AG09319 (cell line): Measurements from ENCODE around the gene RIOK3.
"Not testable (repeated sequence)": the region's sequence is repeated elsewhere in the genome, so short reads cannot be mapped to it uniquely, and the experiment has no call there.

ENCODE experiments used
- DNase-seq: peaks from one replicate; pipeline ENCODE4 v3.0.0-alpha.2; 2010; ENCODE audit warnings: low read depth; ENCODE audit errors: extremely low read depth
- TF ChIP-seq, protein P1 (sequence below): IDR thresholded peaks from 2 replicates; pipeline ENCODE4 v1.5.1; 2011; ENCODE audit warnings: low read depth, mild to moderate bottlenecking, inconsistent platforms, low read length, moderate library complexity

Gene RIOK3

DNA sequence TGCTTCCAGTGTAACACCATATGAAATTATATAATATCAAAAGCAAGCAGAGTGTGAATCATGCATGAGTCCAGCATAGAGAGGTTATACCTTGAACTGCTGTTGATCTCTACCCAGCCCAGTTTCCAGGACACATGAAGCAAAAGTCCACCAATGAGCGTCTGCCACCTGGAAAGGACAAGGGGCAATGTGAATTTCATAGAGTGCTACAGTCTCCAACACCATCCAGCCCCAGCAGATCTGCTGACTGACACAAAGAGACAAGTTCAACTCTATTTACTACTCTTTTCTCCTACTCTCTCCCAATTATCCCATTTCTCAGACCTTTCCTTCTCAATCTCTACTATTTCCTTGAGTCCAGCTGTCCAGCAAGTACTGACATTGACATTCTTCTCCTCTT lies 31.8 kb upstream of the RIOK3 start:
- no peak for DNase-seq
- TF ChIP-seq, protein P1, sequence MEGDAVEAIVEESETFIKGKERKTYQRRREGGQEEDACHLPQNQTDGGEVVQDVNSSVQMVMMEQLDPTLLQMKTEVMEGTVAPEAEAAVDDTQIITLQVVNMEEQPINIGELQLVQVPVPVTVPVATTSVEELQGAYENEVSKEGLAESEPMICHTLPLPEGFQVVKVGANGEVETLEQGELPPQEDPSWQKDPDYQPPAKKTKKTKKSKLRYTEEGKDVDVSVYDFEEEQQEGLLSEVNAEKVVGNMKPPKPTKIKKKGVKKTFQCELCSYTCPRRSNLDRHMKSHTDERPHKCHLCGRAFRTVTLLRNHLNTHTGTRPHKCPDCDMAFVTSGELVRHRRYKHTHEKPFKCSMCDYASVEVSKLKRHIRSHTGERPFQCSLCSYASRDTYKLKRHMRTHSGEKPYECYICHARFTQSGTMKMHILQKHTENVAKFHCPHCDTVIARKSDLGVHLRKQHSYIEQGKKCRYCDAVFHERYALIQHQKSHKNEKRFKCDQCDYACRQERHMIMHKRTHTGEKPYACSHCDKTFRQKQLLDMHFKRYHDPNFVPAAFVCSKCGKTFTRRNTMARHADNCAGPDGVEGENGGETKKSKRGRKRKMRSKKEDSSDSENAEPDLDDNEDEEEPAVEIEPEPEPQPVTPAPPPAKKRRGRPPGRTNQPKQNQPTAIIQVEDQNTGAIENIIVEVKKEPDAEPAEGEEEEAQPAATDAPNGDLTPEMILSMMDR: no peak

DNA sequence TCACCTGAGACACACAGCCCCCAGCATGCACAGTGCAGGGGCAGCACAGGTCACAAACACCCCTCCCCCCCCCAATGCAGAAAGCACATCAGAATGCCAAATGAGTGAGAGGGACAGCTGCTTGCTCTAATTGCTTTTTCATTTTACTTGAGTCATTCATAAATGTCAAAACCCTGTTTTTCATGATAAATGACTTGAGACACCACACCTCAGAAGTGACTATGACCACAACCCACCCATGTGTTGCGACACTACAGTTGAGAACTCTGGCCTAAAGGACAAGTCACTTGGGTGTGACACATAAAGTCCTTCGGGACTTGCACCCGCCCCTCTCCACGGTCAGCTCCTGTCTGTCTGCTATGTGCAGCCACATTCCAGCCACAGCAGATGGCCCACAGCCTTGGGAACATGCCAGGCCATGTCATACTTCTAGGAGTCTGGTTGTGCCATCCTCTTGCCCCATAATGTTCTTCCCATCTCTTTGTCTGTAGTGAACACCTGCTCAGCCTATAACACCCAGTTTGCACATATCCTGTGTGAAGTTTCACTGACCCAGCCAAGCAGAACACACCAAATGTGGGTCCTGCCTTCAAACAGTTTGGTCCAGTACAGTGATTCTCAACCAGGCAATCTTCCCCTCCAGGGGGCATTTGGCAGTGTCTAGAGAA lies 30.2 kb upstream of the RIOK3 start:
- DNase-seq: no peak
- TF ChIP-seq, protein P1: no peak

DNA sequence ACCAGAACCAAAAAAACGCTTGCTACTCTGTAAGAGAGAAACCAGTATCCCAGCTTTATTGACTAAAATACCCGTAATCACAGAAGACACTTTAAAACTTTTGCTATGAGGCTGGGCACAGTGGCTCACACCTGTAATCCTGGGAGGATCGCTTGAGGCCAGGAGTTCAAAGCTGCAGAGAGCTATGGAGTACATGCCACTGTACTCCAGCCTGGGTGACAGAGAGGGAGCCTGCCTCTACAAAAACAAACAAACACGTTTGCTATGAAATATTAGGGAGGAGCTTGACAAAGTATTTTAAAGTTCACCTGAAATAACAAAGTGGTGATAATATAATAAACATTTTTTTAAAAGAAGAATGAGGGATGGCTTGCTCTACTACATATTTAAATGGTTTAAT lies 28.5 kb upstream of the RIOK3 start:
- no peak for DNase-seq
- TF ChIP-seq, protein P1: no peak

DNA sequence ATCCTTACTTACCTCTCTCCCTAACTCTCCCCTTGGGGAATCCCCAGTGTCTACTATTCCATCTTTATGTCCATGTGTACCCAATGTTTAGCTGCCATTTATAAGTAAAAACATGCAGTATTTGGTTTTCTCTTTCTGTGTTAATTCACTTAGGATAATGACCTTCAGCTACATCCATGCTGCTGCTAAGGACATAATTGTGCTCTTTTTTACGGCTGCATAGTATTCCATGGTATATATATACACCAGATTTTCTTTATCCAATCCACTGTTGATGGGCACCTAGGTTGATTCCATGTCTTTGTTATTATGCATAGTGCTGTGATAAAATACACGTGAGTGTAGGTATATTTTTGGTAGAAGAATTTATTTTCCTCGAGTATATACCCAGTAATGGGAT lies 24.3 kb upstream of the RIOK3 start:
- TF ChIP-seq, protein P1: no peak
- DNase-seq: no peak

DNA sequence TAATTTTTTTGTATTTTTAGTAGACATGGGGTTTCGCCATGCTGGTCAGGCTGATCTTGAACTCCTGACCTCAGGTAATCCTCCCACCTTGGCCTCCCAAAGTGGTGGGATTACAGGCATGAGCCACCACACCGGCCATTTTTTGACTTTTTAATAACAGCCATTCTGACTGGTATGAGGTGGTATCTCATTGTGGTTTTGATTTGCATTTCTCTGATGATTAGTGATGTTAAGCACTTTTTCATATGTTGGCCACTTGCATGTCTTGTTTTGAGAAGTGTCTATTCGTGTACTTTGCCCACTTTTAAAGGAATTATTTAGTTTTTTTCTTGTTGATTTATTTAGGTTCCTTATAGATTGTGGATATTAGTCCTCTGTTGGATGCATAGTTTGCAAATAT lies 23.5 kb upstream of the RIOK3 start:
- not testable (repeated sequence) for DNase-seq

DNA sequence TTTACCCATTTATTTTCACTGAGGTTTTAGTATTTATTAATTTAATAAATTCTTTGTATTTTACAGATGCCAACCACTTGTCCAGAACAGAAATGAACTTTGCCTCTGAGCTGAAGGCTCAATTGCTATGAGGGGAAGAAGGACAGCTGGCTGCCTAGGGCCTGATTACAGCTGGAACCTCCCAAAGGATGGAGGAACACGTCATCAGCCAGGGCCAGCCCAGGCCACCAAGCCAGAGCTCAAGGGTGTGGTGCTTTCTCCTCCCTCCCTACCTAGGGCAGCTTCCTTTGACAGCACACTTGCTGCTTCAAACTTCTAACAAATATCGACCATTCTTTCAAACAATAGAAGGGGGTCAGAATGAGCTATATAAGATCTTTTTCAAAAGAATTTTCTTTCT lies 19.7 kb upstream of the RIOK3 start:
- TF ChIP-seq, protein P1: no peak
- DNase-seq: no peak

DNA sequence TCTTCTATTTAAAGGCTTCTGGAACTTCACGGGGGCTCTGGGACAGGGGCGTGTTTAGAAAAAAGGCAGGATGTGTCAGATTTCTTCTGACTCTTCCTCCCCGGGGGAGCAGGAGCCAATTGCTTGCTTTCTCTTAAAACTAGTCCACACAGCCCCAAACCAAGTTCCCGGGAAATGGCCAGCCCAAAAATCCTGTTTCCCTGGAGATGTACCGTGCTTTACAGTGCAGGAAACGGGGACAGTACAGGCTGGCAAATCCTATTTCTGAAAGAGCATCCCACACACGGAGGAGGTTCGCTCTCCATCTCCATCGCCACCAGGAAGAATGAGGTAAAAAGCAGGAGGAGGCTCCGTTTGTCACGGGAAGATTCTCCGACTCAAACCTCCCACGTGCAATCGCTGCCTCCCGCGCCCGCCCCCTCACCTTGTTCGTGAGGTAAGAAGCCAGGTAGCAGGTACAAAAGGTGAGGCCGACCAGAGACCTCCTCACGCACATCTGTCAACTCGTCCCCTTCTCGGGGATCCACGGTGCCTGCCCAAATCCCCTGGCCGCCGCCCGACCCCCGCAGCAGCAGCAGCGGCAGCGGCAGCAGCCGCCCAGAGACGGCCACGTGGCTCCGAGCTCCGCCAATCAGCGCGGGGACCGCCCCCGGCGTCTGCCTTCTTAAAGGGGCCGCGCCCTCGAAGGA lies 15.6 kb upstream of the RIOK3 start:
- no peak for DNase-seq
- TF ChIP-seq, protein P1: no peak

DNA sequence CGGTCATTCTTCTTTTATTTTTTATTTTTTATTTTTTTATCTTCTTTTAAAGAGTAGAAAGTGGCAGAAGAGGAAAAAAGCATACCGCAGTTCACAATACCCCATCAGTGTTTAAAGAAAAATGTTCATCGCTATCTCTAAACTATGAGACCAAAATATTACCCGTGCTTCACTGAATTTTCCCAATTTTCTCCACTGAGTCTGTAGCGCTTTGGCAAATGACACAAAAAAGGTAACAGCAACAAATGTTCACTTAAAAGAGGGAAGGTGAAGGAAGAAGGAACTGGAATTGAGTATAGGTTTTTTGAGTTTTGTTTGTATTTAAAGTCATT lies 15.1 kb upstream of the RIOK3 start:
- TF ChIP-seq, protein P1: no peak
- DNase-seq: no peak
